ENCODE measurements around the gene OR6C4. TPM values are rescaled to one million over a fixed set of nuclear protein-coding genes. Genes with fewer than 3 reads are reported as not detected.

Gene OR6C4
- total RNA-seq, 1 experiment from 2014 or later: not detected

- Histone ChIP-seq H3K9ac (ENCODE audit: low read length) (no peak overlapping the region), H3K4me1 (ENCODE audit: control insufficient read depth in 1 of 2, insufficient read depth in 2 of 2, low read length in 2 of 2) (no peaks in the 10 kb centered on the region), H3K9me2 (ENCODE audit: insufficient read depth) (no peaks in the 10 kb centered on the region), H3K27ac (ENCODE audit: low read depth, low read length) (no peak overlapping the region), H3K4me3 (replicated peaks in 1 of 2; ENCODE audit: low read depth in 1 of 2, low read length in 2 of 2) (no peak overlapping the region), H2AFZ (ENCODE audit: low read depth, low read length, poor library complexity, severe bottlenecking) (no peak overlapping the region), H3K27me3 (ENCODE audit: insufficient read depth, low read length) (peaks cover 8% of the 10 kb centered on the region; the same call in 1 of the 2 replicates), H3K79me2 (ENCODE audit: insufficient read depth, low read length) (no peaks in the 10 kb centered on the region), H4K20me1 (ENCODE audit: insufficient read depth) (no peaks in the 10 kb centered on the region), H3K36me3 (ENCODE audit: control insufficient read depth in 1 of 2, insufficient read depth in 2 of 2, low read length in 2 of 2) (no peaks in the 10 kb centered on the region), H3K4me2 (ENCODE audit: low read length) (no peak overlapping the region), H3K9me3 (ENCODE audit: control insufficient read depth in 1 of 2, insufficient read depth in 1 of 2, low read depth in 1 of 2, low read length in 2 of 2) (no peaks in the 10 kb centered on the region)
- ATAC-seq: no peak
- DNase-seq (ENCODE audit: low read depth, low spot score): no peak
- RAD21 ChIA-PET (ENCODE audit: low non-redundant PET in 1 of 2, low total read pairs in 2 of 2, uncharacterized antibody in 2 of 2, unreplicated experiment in 2 of 2): no interaction called here
- BruUV-seq (replicated peaks): no TSS peak
- CTCF ChIA-PET: no interaction called here
- intact Hi-C loops (cut with micrococcal nuclease): no loop called here
- TF ChIP-seq ELF1 (IDR thresholded peaks at IDR 0.05; ENCODE audit: borderline replicate concordance, low read depth) (no peak), POLR2A (IDR thresholded peaks at IDR 0.05; ENCODE audit: borderline replicate concordance, extremely low read depth, insufficient read depth, insufficient read length) (no peak), EGR1 (IDR thresholded peaks at IDR 0.05; ENCODE audit: low read depth) (no peak), CBX3 (IDR thresholded peaks at IDR 0.05; ENCODE audit: low read depth) (no peak), ZBTB33 (IDR thresholded peaks at IDR 0.05; ENCODE audit: extremely low read depth, insufficient replicate concordance, low read length) (no peak), POLR2AphosphoS5 (IDR thresholded peaks at IDR 0.05; ENCODE audit: low read depth, low read length) (no peak)
- POLR2A ChIA-PET: no interaction called here
These were observed 646 bp upstream of the OR6C4 start for GRCh38 chr12:55548756-55549155.

GRCh38 chr12:55554296-55554695 lies 4.9 kb downstream of the OR6C4 start:
- ATAC-seq (no peak), DNase-seq (ENCODE audit: low read depth, low spot score) (no peak)
- POLR2A ChIA-PET: no interaction called here
- Histone ChIP-seq H3K79me2 (ENCODE audit: insufficient read depth, low read length) (no peaks in the 10 kb centered on the region), H3K9ac (ENCODE audit: low read length) (no peak overlapping the region), H3K9me3 (ENCODE audit: control insufficient read depth in 1 of 2, insufficient read depth in 1 of 2, low read depth in 1 of 2, low read length in 2 of 2) (no peaks in the 10 kb centered on the region), H3K27me3 (ENCODE audit: insufficient read depth, low read length) (peaks cover 11% of the 10 kb centered on the region; the same call in 1 of the 2 replicates), H3K4me2 (ENCODE audit: low read length) (no peak overlapping the region), H3K27ac (ENCODE audit: low read depth, low read length) (no peak overlapping the region), H3K9me2 (ENCODE audit: insufficient read depth) (no peaks in the 10 kb centered on the region), H3K36me3 (ENCODE audit: control insufficient read depth in 1 of 2, insufficient read depth in 2 of 2, low read length in 2 of 2) (no peaks in the 10 kb centered on the region), H2AFZ (ENCODE audit: low read depth, low read length, poor library complexity, severe bottlenecking) (no peak overlapping the region), H3K4me3 (replicated peaks in 1 of 2; ENCODE audit: low read depth in 1 of 2, low read length in 2 of 2) (no peak overlapping the region), H4K20me1 (ENCODE audit: insufficient read depth) (no peaks in the 10 kb centered on the region), H3K4me1 (ENCODE audit: control insufficient read depth in 1 of 2, insufficient read depth in 2 of 2, low read length in 2 of 2) (no peaks in the 10 kb centered on the region)
- no TSS peak for BruUV-seq (replicated peaks)
- intact Hi-C loops (cut with micrococcal nuclease): no loop called here
- TF ChIP-seq RAD21 (IDR thresholded peaks at IDR 0.05; ENCODE audit: low read depth) (no peak), EZH2phosphoT487 (IDR thresholded peaks at IDR 0.05; ENCODE audit: borderline replicate concordance) (no peak), POLR2AphosphoS5 (IDR thresholded peaks at IDR 0.05; ENCODE audit: low read depth, low read length) (no peak), TCF7L2 (IDR thresholded peaks at IDR 0.05; ENCODE audit: borderline replicate concordance, extremely low read depth, insufficient read depth, insufficient read length) (no peak), ZFX (IDR thresholded peaks at IDR 0.05) (no peak), EZH2 (IDR thresholded peaks at IDR 0.05) (no peak), ZNF274 (IDR thresholded peaks at IDR 0.05; ENCODE audit: low read depth, low read length) (no peak), SP1 (IDR thresholded peaks at IDR 0.05; ENCODE audit: low read depth) (no peak), SRF (IDR thresholded peaks at IDR 0.05; ENCODE audit: low read depth) (no peak), ZBTB33 (IDR thresholded peaks at IDR 0.05; ENCODE audit: extremely low read depth, insufficient replicate concordance, low read length) (no peak)
- RAD21 ChIA-PET (ENCODE audit: low non-redundant PET in 1 of 2, low total read pairs in 2 of 2, uncharacterized antibody in 2 of 2, unreplicated experiment in 2 of 2): no interaction called here
- CTCF ChIA-PET: no interaction called here
